Adrenal gland (tissue), 5 donors: ENCODE results near the gene U2SURP.

Source experiments
- POLR2A ChIP-seq, 2 donors: fragments of 450-650 bp; IDR thresholded peaks; one replicate each; pipeline ENCODE4 v1.6.1; 2017; ENCODE audit warnings: antibody characterized with exemption in 2 of 2, mild to moderate bottlenecking in 2 of 2, moderate library complexity in 1 of 2
- TF ChIP-seq, protein P1 (sequence below), 6 experiments: fragments of 450-650 bp in 4 of 6; fragments of 200-600 bp in 2 of 6; sonication (generic) in 1 of 6; IDR thresholded peaks; 1 replicate in 5 of 6; 2 replicates in 1 of 6; pipeline versions ENCODE4 v1.5.1 to v1.8.0; 2016 to 2021; ENCODE audit warnings: antibody characterized with exemption in 6 of 6, mild to moderate bottlenecking in 2 of 6, moderate library complexity in 1 of 6
- donor health status: DM: no; HTN: no; CAD: no.

DNA sequence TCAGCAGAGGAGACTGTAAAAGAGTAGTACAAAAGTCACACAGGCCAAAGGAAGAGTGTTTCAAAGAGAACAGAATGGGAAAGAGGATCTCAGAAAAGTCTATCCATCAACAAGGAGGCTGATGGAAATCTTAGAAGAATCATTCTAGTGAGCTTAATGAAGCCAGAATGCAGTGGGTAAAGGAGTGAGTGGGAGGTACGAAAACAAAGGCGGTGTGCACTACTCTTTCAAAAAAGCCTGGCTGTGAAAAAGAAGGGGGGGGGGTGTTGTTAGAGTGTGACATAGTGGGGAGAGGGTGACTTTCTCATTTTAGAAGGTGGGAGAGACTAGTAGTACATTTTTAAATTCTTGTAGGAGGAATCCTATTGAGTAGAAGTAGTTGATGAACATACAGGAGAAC, 49.6 kb upstream of the U2SURP start:
- no peak for TF ChIP-seq POLR2A (IDR thresholded peaks at IDR 0.05)
- TF ChIP-seq, protein P1, sequence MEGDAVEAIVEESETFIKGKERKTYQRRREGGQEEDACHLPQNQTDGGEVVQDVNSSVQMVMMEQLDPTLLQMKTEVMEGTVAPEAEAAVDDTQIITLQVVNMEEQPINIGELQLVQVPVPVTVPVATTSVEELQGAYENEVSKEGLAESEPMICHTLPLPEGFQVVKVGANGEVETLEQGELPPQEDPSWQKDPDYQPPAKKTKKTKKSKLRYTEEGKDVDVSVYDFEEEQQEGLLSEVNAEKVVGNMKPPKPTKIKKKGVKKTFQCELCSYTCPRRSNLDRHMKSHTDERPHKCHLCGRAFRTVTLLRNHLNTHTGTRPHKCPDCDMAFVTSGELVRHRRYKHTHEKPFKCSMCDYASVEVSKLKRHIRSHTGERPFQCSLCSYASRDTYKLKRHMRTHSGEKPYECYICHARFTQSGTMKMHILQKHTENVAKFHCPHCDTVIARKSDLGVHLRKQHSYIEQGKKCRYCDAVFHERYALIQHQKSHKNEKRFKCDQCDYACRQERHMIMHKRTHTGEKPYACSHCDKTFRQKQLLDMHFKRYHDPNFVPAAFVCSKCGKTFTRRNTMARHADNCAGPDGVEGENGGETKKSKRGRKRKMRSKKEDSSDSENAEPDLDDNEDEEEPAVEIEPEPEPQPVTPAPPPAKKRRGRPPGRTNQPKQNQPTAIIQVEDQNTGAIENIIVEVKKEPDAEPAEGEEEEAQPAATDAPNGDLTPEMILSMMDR (IDR thresholded peaks at IDR 0.05), result no peak
